ENCODE measurements around the gene SIX1. TPM values are rescaled to one million over a fixed set of nuclear protein-coding genes. Genes with fewer than 3 reads are reported as not detected.

SIX1 gene
- total RNA-seq, 1 donor from 2014 or later = 0.44 TPM

DNA sequence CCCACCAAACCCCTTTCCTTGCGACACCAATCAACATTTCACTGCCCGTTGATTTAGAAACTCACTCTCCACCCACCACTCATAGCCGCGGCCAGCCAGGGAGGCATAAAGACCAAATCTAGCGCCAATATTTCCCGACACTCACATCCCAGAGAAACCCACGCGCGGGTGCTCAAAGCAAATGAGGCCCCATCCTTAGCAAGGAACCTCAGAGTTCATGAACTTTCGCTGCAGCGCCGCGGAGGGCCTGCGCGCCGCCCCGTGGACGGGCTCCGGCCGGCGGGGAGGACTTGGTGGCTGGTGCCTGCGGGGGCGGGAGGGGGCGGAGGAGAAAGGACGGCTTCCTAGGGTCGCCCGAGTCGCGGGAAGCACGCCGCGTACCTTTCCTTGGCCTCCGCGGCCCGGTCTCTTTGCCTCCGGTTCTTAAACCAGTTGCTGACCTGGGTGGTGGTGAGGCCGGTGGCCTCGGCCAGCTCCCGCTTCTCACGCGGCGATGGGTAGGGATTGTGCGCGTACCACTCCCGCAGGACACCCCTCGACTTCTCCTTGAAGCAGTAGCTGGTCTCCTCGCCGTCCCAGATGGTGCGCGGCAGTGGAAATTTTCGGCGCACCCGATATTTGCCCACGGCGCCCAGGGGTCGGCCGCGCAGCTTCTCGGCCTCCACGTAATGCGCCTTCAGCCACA lies 886 bp downstream of the SIX1 start:
- H3K27ac Mint-ChIP-seq (ENCODE audit: unreplicated experiment) = no peak overlapping the region
- peaks cover 100% of the 10 kb centered on the region for H3K27me3 Mint-ChIP-seq (ENCODE audit: low read depth)
- H3K36me3 Mint-ChIP-seq (ENCODE audit: low read depth) = no peaks in the 10 kb centered on the region
- H3K9me3 Mint-ChIP-seq = no peaks in the 10 kb centered on the region
- TF ChIP-seq, protein P1, sequence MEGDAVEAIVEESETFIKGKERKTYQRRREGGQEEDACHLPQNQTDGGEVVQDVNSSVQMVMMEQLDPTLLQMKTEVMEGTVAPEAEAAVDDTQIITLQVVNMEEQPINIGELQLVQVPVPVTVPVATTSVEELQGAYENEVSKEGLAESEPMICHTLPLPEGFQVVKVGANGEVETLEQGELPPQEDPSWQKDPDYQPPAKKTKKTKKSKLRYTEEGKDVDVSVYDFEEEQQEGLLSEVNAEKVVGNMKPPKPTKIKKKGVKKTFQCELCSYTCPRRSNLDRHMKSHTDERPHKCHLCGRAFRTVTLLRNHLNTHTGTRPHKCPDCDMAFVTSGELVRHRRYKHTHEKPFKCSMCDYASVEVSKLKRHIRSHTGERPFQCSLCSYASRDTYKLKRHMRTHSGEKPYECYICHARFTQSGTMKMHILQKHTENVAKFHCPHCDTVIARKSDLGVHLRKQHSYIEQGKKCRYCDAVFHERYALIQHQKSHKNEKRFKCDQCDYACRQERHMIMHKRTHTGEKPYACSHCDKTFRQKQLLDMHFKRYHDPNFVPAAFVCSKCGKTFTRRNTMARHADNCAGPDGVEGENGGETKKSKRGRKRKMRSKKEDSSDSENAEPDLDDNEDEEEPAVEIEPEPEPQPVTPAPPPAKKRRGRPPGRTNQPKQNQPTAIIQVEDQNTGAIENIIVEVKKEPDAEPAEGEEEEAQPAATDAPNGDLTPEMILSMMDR (conservative IDR thresholded peaks at IDR 0.05) = no peak
- H3K4me1 Mint-ChIP-seq = peaks cover 31% of the 10 kb centered on the region
- no peak for DNase-seq (ENCODE audit: low read depth, low spot score)
- H3K4me3 Mint-ChIP-seq = peak overlapping the region; percentile 73

DNA sequence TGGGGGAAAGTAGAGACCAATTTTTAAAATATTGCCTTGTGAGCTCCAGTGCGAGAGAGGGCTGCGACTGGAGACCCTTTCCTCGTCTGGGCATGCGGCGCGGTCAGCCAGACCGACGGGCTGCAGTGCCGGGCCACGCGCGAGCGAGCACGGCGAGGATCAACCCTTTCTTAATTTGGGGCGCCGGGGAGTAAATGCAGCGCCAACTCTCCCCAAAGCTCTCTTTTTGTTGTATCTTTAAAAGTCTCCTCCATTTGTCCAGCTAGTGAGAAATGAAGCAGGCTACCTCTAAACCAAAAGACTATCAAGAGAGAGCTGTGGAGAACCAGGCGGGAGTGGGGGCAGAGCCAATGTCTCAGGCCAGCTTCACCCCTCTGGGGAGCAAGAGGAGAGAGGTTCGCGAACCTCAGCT lies 1.4 kb downstream of the SIX1 start:
- Mint-ChIP-seq H3K9me3 (no peaks in the 10 kb centered on the region), H3K4me3 (peak overlapping the region; percentile 73), H3K27me3 (ENCODE audit: low read depth) (peaks cover 100% of the 10 kb centered on the region), H3K36me3 (ENCODE audit: low read depth) (no peaks in the 10 kb centered on the region), H3K4me1 (peaks cover 27% of the 10 kb centered on the region), H3K27ac (ENCODE audit: unreplicated experiment) (no peak overlapping the region)
- TF ChIP-seq, protein P1 (conservative IDR thresholded peaks at IDR 0.05) = no peak
- no peak for DNase-seq (ENCODE audit: low read depth, low spot score)

DNA sequence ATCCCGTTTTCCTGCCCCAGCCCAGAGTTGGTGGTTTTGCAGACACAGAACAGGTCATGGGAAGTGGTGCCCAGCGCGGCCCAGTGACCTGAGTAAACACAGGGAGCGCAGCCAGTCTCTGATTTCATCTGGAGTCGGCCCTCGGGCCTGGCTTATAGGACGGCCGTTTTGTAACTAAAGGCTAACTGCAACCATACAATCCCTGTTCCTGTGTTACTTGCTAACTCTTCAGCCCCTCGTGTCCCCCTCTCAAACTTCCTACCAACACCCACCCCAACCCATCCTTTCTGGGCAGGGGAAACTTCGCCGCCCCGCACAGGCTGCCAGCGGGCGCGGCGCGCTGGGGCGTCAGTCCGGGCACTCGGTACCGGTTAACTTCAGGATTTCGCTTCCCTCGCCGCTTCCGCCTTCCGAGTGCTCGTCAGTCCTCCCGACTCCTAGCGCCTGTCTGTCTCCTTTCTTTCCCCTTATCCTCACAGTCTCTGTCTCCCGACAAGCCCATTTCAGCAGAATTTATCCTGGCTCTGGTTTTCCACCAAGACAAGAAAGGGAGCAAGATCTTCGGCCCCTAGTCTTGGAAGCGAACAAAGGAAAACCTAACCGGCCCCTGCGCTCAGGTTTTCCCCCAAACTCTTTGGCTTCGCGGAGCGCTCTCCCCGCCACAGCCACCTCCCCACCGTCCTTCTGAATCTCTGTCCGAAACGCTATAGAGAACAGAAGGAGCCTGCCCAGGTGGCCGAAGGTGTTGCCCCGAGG lies 2.0 kb downstream of the SIX1 start:
- Mint-ChIP-seq H3K4me1 (peaks cover 27% of the 10 kb centered on the region), H3K36me3 (ENCODE audit: low read depth) (no peaks in the 10 kb centered on the region), H3K27ac (ENCODE audit: unreplicated experiment) (no peak overlapping the region), H3K9me3 (no peaks in the 10 kb centered on the region), H3K27me3 (ENCODE audit: low read depth) (peaks cover 100% of the 10 kb centered on the region), H3K4me3 (peak overlapping the region; percentile 72)
- DNase-seq (ENCODE audit: low read depth, low spot score) = no peak
- TF ChIP-seq, protein P1 (conservative IDR thresholded peaks at IDR 0.05) = no peak

DNA sequence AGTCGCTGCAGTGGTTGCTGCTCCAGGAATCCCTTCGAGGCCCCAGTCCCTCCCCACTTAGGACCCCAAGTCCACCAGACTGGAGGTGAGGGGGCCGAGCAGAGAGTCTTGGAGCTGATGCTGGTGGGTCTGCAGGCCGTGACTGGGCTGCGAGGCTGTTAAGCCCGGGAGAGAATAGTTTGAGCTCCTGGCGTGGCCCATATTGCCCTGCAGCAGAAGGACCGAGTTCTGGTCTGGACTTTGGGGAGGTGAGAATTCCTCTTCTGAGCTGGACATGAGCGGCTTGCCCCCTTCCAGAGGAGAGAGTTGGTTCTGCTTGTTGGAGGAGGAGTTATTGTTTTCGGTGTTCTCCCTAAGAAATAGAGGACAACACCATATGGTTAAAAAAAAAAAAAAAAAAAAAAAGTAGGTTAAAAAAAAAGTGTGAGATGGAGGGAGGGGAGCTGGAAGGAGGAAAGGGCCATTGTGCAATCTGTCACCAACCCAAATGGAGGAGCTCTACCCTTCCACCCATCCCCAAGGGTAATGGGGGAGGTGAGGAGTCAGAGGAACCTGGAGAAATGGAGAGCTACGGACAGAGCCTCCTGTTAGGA lies 3.0 kb downstream of the SIX1 start:
- TF ChIP-seq, protein P1 (conservative IDR thresholded peaks at IDR 0.05) = no peak
- peaks cover 27% of the 10 kb centered on the region for H3K4me1 Mint-ChIP-seq
- no peaks in the 10 kb centered on the region for H3K36me3 Mint-ChIP-seq (ENCODE audit: low read depth)
- H3K4me3 Mint-ChIP-seq = peak overlapping the region; percentile 47
- no peak for DNase-seq (ENCODE audit: low read depth, low spot score)
- H3K27ac Mint-ChIP-seq (ENCODE audit: unreplicated experiment) = no peak overlapping the region
- H3K27me3 Mint-ChIP-seq (ENCODE audit: low read depth) = peaks cover 100% of the 10 kb centered on the region
- H3K9me3 Mint-ChIP-seq = no peaks in the 10 kb centered on the region

DNA sequence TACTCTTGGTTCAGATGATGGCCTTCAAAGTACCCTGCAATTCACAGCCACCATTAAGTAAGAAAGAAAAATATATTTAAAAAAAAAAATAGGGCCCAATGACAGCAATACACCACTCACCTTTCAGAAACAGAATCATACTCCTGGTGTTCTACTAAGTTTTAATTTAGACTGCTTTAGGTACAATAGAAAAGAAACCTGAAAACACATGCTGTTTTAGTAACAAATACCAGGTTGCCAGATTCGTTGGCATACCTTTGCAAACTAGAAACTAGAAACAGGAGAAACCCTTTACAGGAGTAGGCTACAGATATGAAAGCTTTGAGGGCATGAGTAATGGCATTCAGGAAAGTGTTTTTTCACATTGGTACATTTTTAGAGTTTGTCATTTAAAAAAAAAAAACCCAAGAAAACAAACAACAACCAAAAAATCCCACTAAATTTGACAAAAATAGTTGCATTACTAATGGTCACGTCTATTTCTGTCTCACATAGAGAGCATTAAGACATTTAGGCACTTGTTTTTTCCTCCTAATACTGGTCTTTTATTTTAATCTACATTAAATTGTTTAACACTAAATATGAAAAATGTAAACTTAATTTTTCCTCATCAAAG lies 4.0 kb downstream of the SIX1 start:
- Mint-ChIP-seq H3K4me3 (no peak overlapping the region), H3K27me3 (ENCODE audit: low read depth) (peaks cover 100% of the 10 kb centered on the region), H3K27ac (ENCODE audit: unreplicated experiment) (no peak overlapping the region), H3K36me3 (ENCODE audit: low read depth) (no peaks in the 10 kb centered on the region), H3K4me1 (peaks cover 24% of the 10 kb centered on the region), H3K9me3 (no peaks in the 10 kb centered on the region)
- TF ChIP-seq, protein P1 (conservative IDR thresholded peaks at IDR 0.05) = no peak
- DNase-seq (ENCODE audit: low read depth, low spot score) = no peak
